Peyer's patch (tissue), 4 donors: ENCODE results near the gene LRSAM1. TPM values are rescaled to one million over a fixed set of nuclear protein-coding genes. Genes with fewer than 3 reads are reported as not detected.

ENCODE experiments used
- DNase-seq, 3 donors: peaks; one replicate each; pipeline ENCODE4 v3.0.0-alpha.2; 2017 to 2019
- H3K27ac ChIP-seq, 4 donors: fragments of 200-600 bp; sonication (generic); one replicate each; pipeline ENCODE4 v1.5.1; 2016 to 2019
- H3K27me3 ChIP-seq, 2 donors: fragments of 200-600 bp; sonication (generic); one replicate each; pipeline ENCODE4 v1.5.1; 2019
- H3K36me3 ChIP-seq, 3 donors: fragments of 200-600 bp; sonication (generic); one replicate each; pipeline ENCODE4 v1.5.1; 2016 to 2019
- H3K4me1 ChIP-seq, 4 donors: fragments of 200-600 bp; sonication (generic); one replicate each; pipeline ENCODE4 v1.5.1; 2016 to 2019
- H3K4me3 ChIP-seq, 4 donors: fragments of 200-600 bp; sonication (generic); 1 replicate in 3 of 4; 2 replicates in 1 of 4; pipeline ENCODE4 v1.5.1; 2016 to 2019; ENCODE audit warnings: mild to moderate bottlenecking in 1 of 4
- H3K9me3 ChIP-seq, 4 donors: fragments of 200-600 bp; sonication (generic); one replicate each; pipeline ENCODE4 v1.5.1; 2016 to 2019; ENCODE audit warnings: mild to moderate bottlenecking in 1 of 4
- POLR2A ChIP-seq, 2 donors: fragments of 450-650 bp; IDR thresholded peaks; one replicate each; pipeline ENCODE4 v1.5.1; 2017; ENCODE audit warnings: antibody characterized with exemption in 2 of 2, mild to moderate bottlenecking in 2 of 2, moderate library complexity in 2 of 2
- total RNA-seq, 4 donors: library from RNA; depleted of rRNA; stranded (reverse); fragments of >200 nt; gene quantifications; one replicate each; pipeline ENCODE4 v1.1.0, GENCODE V29; 2016
- TF ChIP-seq, protein P1 (sequence below), 6 experiments: fragments of 450-650 bp in 4 of 6; fragments of 200-600 bp in 2 of 6; sonication (generic) in 1 of 6; IDR thresholded peaks; one replicate each; pipeline ENCODE4 v1.5.1; 2017 to 2019; ENCODE audit warnings: antibody characterized with exemption in 6 of 6, mild to moderate bottlenecking in 3 of 6, moderate library complexity in 1 of 6

The LRSAM1 gene
- total RNA-seq, 4 donors from 2014 or later, result 19.3 to 59.4 (median 35.3) TPM

GRCh38 chr9:127525401-127526188 is 74.3 kb downstream of the LRSAM1 start:
- peak in 1 of 3 donors; percentile 62 for DNase-seq
- H3K27me3 ChIP-seq, result no peaks in the 10 kb centered on the region
- TF ChIP-seq, protein P1, sequence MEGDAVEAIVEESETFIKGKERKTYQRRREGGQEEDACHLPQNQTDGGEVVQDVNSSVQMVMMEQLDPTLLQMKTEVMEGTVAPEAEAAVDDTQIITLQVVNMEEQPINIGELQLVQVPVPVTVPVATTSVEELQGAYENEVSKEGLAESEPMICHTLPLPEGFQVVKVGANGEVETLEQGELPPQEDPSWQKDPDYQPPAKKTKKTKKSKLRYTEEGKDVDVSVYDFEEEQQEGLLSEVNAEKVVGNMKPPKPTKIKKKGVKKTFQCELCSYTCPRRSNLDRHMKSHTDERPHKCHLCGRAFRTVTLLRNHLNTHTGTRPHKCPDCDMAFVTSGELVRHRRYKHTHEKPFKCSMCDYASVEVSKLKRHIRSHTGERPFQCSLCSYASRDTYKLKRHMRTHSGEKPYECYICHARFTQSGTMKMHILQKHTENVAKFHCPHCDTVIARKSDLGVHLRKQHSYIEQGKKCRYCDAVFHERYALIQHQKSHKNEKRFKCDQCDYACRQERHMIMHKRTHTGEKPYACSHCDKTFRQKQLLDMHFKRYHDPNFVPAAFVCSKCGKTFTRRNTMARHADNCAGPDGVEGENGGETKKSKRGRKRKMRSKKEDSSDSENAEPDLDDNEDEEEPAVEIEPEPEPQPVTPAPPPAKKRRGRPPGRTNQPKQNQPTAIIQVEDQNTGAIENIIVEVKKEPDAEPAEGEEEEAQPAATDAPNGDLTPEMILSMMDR (IDR thresholded peaks at IDR 0.05), result peak in 4 of 6 experiments; percentile 40 to 71 (median 66)
- no peak for TF ChIP-seq POLR2A (IDR thresholded peaks at IDR 0.05)
- no peak overlapping the region for H3K27ac ChIP-seq
- H3K4me1 ChIP-seq, result peaks cover 0 to 21% (median 5%) of the 10 kb centered on the region in 4 donors
- H3K4me3 ChIP-seq, result no peak overlapping the region
- H3K36me3 ChIP-seq, result peaks cover 0 to 90% (median 0%) of the 10 kb centered on the region in 3 donors
- H3K9me3 ChIP-seq, result peaks cover 0 to 15% (median 0%) of the 10 kb centered on the region in 4 donors

GRCh38 chr9:127526655-127527559 is 75.6 kb downstream of the LRSAM1 start:
- peaks cover 0 to 8% (median 4%) of the 10 kb centered on the region in 4 donors for H3K4me1 ChIP-seq

GRCh38 chr9:127527560-127528268 is 76.4 kb downstream of the LRSAM1 start:
- TF ChIP-seq, protein P1 (IDR thresholded peaks at IDR 0.05), result no peak
- TF ChIP-seq POLR2A (IDR thresholded peaks at IDR 0.05), result no peak
- H3K27me3 ChIP-seq, result no peaks in the 10 kb centered on the region
- peaks cover 0 to under 1% (median 0%) of the 10 kb centered on the region in 4 donors for H3K4me1 ChIP-seq
- H3K9me3 ChIP-seq, result peaks cover 0 to 15% (median 0%) of the 10 kb centered on the region in 4 donors
- peaks cover 0 to 87% (median 0%) of the 10 kb centered on the region in 3 donors for H3K36me3 ChIP-seq
- H3K27ac ChIP-seq, result no peak overlapping the region
- DNase-seq, result no peak
- no peak overlapping the region for H3K4me3 ChIP-seq

More at GRCh38 chr9:127526655-127527559, 75.6 kb downstream of the LRSAM1 start:
- TF ChIP-seq, protein P1 (IDR thresholded peaks at IDR 0.05), result no peak
- TF ChIP-seq POLR2A (IDR thresholded peaks at IDR 0.05), result no peak
- Histone ChIP-seq H3K36me3 (peaks cover 0 to 90% (median 0%) of the 10 kb centered on the region in 3 donors), H3K27me3 (no peaks in the 10 kb centered on the region), H3K27ac (no peak overlapping the region), H3K4me3 (no peak overlapping the region), H3K9me3 (peaks cover 0 to 15% (median 0%) of the 10 kb centered on the region in 4 donors)
- peak in 1 of 3 donors; percentile 27 for DNase-seq

- H3K27ac ChIP-seq, result peak overlapping the region in 2 of 4 donors; percentile 14 to 41
- DNase-seq, result no peak
- peaks cover 0 to 12% (median 0%) of the 10 kb centered on the region in 4 donors for H3K9me3 ChIP-seq
- peaks cover 0 to 81% (median 0%) of the 10 kb centered on the region in 3 donors for H3K36me3 ChIP-seq
- no peak overlapping the region for H3K4me3 ChIP-seq
- H3K4me1 ChIP-seq, result no peaks in the 10 kb centered on the region
- TF ChIP-seq POLR2A (IDR thresholded peaks at IDR 0.05), result no peak
- TF ChIP-seq, protein P1 (IDR thresholded peaks at IDR 0.05), result no peak
- no peaks in the 10 kb centered on the region for H3K27me3 ChIP-seq
Observed at GRCh38 chr9:127528422-127529251, 77.3 kb downstream of the LRSAM1 start.
